Measurements from ENCODE around the gene CCDC71L.
"Not testable (repeated sequence)": the region's sequence is repeated elsewhere in the genome, so short reads cannot be mapped to it uniquely, and the experiment has no call there.

Gene CCDC71L
- 34.8 to 40.8 reads per million in 2 donors for total RNA-seq

DNA sequence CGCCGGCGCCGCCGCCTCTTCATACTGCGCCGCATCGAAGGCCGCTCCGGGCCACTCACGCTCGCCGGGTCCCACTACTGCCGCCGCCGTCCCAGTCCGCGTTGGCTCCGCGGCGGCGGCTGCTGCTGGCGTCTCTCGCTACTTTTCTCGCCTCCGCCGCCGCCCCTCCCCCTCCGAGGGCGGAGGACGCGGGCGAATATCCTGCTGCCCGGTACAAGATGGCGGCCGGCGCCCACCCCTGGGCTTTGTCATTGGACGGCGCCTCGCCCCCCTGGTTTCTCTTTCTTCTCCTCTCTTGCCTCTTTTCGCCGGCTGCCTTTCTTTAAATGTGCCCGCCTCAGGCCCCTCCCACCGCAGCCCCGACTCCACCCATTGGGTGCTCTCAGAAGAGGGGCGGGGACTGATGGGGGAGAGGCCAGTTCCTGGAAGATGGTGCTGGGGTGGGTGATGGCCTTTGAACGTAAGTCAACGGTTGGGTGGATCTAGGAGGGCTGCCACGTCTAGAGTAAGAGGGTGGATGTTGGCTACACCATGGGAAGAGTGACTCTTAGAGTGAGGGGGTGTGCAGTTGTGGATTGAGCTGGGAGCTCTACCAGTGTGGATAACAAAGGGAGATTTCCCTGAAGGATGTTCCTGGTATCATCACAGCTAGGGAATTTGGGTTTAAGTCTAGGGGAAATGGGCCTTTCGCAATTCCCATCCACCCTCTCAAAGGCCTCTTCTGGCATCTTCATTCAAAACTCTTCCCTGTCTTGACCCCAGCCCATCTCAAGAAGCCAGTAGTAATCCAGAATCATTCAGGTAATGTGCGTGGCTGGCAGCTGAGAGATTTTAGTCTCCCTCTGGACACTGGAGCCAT is at the start of gene CCDC71L:
Gene CCDC71L, minus strand, starts transcription at position 297 of the 859 bp plus-strand sequence. Its CDS starts 262 bp downstream, at position 35.
- peak; percentile 77 for DNase-seq

DNA sequence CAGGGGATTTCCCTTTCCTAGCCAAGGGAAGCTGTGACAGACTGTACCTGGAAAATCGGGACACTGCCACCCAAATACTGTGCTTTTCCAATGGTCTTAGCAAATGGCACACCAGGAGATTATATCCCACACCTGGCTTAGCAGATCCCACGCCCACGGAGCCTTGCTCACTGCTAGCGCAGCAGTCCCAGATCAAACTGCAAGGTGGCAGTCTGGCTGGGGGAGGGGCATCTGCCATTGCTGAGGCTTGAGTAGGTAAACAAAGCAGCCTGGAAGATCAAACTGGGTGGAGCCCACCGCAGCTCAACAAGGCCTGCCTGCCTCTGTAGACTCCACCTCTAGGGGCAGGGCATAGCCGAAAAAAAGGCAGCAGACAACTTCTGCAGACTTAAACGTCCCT is 48.6 kb upstream of the CCDC71L start:
- DNase-seq, result not testable (repeated sequence)

DNA sequence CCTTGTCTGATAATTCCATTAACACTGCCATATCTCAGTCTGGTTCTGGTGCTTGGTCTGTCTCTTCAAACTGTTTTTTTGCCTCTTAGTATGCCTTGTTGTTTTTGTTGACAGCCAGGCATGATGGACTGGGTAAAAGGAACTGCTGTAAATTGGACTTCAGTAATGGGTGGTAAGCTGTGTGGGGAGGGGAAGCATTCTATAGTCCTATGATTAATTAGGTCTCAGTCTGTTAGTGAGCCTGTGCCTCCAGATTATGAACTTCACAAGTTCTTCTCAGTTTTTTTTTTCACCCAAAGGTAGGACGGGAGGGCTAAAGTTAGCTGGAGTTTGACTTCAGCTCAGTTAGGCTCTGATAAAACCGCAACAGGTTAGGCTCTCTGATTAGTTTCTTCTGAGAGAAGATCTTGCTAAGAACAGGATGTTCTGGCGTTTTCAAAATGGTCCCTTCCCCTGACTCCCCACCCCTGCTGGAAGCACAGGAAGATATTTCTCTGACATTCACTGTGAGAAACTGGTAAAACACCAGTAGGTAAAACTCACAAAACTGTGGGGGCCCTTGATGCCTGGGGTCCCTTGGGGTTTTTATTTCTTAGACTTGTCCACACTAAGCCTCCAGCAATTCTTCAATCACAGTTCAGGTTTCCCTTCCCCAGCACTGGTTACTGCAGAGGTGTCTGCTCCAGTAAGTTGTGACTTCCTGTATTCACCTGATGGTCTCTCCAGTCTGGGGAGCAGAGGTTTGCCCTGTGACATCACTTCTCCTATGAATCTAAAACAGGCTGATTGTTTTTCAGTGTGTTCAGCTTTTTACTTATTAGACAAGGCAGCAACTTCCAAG is 43.3 kb upstream of the CCDC71L start:
- no peak for DNase-seq

DNA sequence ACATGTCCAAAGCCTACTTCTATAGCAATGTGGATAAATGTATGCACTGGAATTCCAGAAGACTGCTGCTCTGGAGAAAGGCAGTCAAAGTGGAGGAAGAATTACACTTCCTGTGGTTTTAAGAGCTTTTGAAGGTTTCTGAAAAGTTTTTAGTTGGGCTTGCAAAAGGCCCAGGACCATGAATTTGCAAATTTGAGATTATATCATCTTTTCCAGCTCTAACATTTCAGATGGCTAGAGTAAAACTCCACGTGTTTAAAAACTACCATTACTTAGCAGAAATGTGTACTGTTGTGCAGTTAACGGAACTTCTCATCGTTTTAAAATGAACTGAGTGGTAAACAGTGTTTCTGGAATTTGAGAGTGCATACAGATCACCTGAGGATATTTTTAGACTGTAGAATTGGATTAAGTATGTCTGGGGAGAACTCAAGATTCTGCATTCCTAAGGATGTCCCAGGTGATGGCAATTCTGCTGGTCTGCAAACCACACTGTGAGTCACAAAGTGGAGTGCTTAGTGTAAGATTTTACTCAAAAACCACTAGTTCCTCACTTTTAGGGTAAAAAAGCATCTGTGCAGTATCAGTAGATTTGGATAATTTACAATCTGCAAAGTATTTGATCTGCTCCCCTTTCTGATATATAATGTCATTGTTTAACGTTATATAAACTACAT is 32.9 kb upstream of the CCDC71L start:
- DNase-seq, result no peak

DNA sequence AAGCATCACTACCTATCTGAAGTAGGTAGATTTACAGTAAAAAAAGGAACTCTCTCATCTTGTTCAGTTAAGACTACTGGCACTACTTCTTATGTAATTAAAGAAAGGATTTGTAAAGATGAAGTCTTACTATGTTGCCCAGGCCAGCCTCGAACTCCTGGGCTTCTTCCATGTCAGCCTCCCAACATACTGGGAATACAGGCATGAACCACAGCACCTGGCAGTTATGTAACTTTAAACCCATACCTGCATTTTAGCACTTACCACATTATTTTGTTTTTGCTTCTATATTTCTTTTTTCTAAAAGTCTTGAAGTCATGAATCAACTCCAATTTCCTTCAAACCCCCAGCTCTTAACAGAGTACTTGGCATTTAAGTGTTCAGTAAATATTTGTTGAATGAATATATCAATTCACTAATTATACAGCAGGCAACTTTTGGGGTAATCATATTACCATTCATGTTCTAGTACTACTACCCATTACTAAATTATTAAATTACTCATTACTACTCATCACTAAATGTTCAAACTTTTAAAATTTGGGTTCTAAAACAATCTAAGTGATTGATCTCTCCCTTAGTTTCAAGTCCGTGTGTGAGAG is 31.6 kb upstream of the CCDC71L start:
- DNase-seq, result no peak

DNA sequence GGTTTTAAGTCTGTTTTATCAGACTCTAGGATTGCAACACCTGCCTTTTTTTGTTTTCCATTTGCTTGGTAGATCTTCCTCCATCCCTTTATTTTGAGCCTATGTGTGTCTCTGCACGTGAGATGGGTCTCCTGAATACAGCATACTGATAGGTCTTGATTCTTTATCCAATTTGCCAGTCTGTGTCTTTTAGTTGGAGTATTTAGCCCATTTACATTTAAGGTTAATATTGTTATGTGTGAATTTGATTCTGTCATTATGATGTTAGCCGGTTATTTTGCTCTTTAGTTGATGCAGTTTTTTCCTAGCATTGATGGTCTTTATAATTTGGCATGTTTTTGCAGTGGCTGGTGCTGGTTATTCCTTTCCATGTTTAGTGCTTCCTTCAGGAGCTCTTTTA is 27.2 kb upstream of the CCDC71L start:
- DNase-seq, result not testable (repeated sequence)

DNA sequence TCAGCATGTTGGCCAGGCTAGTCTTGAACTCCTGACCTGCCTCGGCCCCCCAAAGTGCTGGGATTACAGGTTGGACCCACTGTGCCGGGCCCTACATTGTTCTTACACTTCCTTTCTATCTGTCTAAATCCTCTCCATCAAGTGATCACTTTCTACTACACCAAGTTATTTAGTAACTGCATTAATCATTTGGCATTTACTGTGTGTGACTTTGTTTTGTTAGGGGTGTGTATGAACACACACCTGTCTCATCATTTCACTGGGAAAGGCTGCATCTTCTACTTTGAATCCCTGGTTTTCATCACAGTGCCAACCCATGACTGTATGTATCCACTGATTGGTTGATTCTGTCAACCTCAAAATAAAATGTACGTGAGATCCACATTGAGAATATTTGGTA is 23.0 kb upstream of the CCDC71L start:
- no peak for DNase-seq

DNA sequence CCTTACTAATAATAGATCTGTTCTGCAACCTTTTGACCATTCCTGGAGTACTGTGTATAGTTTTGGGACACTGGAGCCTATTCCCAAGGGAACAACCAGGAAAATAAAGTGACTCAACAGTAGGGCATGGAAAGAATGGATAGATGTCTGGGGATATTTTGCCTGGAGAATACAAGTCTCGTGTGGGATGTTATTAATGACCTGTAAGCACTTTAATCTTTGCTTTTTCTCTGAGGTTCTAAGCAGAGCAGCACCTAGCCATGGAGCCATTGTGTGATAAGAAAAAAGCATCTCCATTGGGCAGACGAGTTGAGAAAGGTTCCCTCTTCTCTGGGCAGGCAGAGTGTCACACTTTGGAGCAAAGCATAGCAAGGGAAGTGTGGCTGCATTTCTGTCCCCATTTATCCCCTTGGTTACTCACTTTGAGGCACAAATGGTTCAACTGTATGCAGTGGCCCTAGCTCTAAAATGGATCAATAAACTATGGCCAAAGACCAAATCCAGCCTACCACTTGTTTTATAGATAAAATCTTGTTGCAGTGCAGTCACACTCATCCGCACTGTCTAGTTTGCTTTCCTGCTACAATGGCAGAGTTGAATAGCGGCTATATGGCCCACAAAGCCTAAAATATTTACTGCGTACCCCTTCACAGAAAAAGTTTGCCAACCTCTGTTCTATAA is 21.0 kb upstream of the CCDC71L start:
- no peak for DNase-seq

DNA sequence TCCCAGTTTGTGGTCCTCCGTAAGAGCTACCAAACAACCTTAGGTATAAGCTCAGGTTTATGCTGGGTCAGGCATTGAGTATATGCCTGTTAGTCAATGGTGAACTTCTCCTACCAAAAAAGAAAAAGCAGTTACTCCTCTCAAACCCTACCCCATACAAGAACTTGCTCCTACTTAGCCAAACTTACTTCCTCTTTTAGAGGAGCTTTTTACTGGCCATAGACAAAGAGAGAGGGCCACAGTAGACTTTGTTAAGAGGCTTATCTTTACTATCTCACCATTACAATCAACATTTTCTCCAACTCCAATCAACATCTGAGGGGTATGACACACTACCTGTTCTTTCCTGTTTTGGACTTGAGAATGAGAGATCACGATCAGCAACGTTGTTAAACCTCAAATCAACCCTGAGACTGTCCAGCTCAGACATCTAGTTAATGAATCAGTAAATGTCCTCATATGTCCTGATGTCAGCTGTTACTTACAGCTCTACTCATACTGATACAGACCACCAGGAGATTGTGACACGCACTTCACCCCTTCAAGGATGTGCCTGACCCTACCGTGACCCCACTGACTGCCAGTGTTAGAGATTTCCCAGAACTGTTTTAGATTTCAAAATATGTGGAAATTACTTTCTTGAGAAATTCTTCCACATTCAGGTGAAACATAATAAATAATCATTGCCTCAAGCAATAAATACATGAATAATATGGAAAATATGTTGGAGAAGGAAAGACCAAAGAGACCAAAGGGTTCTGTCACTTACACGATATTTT is 18.4 kb upstream of the CCDC71L start:
- DNase-seq, result no peak

DNA sequence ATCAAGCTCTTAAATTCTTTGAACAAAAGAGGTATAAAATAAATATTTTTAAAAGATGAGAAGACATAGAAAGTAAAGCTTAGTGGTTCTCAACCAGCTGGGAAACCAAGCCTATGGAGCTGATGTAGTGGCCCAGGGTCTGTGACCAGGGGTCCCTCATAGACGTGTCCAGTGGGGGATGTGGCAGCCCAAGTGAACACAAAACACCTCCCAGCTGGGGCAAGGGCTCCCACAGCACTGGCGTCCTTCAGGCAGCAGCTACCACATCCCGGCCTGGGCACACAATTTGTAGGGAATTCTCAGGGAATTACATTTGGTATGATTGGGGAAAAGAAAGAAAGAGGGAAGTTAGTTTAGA is 17.8 kb upstream of the CCDC71L start:
- no peak for DNase-seq

DNA sequence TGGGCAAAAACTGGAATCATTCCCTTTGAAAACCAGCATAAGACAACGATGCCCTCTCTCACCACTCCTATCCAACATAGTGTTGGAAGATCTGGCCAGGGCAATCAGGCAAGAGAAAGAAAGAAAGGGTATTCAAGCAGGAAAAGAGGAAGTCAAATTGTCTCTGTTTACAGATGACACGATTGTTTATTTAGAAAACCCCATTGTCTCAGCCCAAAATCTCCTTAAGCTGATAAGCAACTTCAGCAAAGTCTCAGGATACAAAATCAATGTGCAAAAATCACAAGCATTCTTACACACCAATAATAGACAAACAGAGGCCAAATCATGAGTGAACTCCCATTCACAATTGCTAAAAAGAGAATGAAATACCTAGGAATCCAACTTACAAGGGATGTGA is 15.5 kb upstream of the CCDC71L start:
- DNase-seq, result not testable (repeated sequence)

DNA sequence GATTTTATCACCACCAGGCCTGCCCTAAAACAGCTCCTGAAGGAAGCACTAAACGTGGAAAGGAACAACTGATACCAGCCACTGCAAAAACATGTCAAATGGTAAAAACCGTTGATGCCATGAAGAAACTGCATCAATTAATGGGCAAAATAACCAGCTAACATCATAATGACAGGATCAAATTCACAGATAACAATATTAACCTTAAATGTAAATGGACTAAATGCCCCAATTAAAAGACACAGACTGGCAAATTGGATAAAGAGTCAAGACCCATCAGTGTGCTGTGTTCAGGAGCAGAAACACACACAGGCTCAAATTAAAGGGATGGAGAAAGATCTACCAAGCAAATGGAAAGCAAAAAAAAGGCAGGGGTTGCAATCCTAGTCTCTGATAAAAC is 12.7 kb upstream of the CCDC71L start:
- not testable (repeated sequence) for DNase-seq

DNA sequence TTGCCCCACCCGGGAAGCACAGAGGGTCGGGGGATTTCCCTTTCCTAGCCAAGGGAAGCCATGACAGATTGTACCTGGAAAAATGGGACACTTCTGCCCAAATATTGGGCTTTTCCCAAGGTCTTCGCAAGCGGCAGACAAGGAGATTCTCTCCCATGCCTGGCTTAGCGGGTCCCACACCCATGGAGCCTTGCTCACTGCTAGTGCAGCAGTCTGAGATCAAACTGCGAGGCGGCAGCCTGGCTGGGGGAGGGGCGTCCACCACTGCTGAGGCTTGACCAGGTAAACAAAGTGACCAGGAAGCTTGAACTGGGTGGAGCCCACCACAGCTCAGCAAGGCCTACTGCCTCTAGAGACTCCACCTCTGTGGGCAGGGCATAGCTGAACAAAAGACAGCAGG is 11.0 kb upstream of the CCDC71L start:
- not testable (repeated sequence) for DNase-seq

DNA sequence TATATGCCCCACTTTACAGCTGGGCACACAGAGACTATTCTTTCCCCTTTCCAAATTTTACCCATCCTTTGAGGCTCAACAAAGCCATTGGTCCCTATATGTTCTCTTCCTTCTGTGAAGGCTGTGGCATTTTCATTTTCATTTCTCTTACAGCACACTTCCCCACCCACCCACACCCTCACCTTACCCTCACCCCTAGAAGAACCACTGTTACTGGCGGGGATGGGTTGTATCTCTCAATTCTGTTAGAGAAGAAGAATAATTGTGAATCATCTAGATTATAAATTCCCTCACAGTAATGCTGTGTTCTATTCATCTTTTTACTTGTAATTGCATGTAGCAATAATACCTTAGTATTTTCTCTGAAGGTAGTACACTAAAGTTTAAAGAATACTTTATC is 10.2 kb upstream of the CCDC71L start:
- DNase-seq, result no peak

DNA sequence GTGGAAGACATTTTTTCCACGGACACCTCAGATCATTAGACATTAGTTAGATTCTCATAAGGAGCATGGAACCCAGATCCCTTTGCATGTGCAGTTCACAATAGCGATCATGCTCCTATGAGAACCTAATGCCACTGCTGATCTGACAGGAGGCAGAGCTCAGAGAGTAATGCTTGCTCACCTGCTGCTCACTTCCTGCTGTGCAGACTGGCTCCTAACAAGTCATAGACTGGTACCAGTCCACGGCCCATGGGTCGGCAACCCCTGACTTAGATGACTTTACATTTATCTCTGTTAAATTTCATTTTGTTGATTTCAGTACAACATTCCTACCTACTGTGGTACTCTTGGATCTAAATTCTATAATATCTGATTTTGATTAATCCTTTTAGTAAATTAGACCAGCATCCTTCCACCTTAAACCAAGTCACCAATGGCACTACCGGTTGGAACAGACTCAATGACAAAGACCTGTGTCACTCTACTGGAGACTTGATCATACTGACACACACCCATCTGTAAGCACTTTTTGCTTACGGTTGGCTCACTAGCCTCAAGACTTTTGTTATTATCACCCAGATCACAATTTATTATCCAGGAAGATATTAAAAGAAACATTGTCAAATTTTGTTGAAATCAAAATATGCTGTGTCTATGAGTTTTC is 8.0 kb upstream of the CCDC71L start:
- DNase-seq, result no peak

DNA sequence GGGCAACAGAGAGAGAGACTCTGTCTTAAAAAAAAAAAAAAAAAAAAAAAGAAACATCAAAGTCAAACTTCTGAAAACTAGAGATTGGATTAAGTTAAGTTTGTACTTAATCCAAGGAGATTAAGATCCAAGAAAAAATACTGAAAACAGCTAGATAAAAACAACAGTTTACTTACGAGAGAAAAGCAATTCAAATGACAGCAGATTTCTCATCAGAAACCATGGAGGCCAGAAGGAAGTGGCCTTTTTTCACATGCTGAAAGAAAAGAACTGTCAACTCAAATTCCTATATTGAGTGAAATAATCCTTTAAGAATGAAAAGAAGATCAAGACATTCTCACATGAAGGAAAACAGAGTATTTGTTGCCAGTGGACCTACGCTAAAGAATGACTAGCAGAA is 5.4 kb upstream of the CCDC71L start:
- no peak for DNase-seq

DNA sequence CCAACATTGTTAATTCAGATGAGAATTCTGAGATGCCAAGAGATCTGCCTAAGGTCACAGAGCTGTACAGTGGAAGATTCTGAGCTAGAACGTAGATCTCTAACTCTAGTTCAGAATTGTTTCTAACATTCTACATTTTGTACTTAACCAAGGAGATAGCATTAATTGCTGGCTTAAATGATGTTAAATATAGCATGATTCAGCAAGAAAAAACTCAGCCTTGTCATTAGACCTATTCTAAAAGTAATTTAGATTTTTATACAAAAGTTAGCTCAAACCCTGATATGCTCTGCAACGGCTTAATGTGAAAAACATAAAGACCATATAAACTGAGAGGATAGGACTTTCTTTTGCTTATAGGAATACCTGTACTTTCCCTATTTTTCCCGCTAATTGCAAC is 3.4 kb upstream of the CCDC71L start:
- no peak for DNase-seq

DNA sequence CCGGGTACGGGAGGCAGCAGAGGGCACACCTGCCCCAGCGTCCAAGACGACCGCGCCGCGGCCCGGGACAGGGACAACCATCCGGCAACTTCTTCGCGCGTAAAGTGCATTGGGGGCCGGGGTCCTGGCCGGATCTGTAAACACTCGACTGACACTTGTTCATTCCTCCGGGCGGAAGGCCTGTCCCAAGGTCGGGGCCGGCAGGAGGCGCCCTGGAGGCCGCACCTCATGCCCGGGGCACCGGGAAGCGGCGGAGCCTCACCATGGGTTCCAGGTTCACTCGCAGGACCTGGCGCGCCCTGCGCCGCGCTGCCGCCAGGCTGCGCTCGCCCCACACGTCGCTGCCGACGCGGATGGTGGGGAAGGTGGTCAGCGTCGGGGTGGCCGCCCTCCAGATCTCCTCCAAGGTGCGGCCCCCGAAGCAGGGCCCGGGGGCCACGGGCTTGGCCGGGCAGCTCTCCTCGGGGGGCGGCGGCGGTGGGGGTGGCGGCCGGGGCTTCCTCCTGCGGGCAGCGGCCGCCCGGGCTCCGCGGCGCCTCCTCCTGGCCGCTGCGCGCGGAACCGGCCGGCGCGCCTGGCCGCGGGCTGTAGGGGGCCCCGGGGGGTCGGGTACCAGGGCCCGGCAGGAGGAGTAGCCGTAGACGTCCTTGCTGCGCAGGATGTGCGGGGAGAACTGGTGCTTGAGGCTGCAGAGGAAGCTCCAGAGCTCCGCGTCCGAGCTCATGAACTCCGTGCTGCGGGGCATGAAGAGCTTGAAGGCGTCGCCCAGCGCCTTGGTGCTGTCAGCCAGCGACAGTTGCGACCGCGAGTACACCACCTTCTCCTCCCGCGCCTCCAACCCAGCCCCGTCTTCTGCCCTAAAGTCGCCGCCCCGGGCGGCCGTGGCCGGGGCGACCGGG is 746 bp downstream of the CCDC71L start:
- peak; percentile 48 for DNase-seq

DNA sequence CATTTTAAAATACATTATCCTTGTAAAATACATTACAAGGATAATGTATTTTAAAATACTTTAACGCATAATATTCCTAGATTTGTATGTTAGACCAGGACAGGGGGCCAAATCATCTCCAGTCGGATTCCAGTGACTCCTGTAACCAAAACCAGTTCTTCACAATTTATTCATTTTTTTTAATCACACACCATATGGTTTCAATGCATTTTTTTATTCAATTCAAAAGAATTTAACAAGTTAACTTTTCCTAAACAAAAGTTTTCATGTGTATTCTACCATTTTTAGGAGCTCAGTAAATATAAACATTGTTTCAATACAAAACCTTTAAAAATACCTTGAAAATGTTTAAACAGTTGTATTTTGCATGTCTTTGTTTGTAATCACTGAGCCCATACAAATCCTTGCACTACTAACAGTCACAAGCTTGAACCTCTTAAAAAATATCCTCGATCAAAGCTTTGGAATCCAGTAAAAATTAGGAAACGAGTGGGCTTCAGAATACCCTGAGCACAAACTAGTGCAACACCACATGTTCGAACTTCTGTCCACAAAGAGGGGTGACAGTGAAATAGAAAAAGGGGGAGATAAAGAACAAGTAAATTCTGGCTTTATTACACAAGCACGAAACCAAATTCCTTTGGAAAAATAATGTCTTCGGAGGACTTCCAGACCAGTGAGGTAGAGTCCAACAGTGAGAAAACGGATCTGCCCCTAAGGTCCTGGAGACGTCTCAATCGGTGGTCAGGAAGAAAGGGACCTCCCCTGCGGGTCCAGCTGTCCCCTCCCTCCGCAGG is 1.6 kb downstream of the CCDC71L start:
- no peak for DNase-seq
